Retinal pigment epithelial cell (primary cell): ENCODE results near the gene AGXT2.

Source experiments
- DNase-seq: peaks from one replicate; pipeline ENCODE4 v3.0.0-alpha.2; 2010; ENCODE audit warnings: low read depth
- H3K4me3 ChIP-seq: 2 replicates; pipeline ENCODE4 v1.5.1; 2011; ENCODE audit warnings: mild to moderate bottlenecking, low read length, control low read depth, moderate library complexity
- TF ChIP-seq, protein P1 (sequence below): conservative IDR thresholded peaks from 2 replicates; pipeline ENCODE4 v1.5.1; 2011; ENCODE audit warnings: low read depth, low read length, control low read depth, inconsistent platforms

Gene AGXT2

DNA sequence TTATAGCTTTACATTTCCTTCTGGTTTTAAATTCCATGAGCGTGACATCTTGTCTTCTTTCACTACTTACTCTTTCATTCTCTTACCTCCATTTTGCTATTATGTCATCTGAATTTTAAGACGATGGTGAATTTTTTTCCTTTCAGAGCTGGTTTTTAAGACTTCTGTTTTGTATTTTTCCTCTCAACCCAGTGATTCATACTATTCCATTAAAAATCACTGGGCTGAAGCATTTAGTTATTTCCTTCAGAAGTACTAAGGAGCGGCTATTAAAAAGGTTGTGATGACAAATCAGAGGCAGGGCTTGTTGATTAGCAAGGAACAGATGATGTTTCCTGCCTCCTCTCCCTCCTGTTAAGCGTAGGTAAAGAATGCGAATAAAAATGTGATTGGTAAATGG is 16.5 kb downstream of the AGXT2 start:
- no peak overlapping the region for H3K4me3 ChIP-seq
- no peak for DNase-seq
- TF ChIP-seq, protein P1, sequence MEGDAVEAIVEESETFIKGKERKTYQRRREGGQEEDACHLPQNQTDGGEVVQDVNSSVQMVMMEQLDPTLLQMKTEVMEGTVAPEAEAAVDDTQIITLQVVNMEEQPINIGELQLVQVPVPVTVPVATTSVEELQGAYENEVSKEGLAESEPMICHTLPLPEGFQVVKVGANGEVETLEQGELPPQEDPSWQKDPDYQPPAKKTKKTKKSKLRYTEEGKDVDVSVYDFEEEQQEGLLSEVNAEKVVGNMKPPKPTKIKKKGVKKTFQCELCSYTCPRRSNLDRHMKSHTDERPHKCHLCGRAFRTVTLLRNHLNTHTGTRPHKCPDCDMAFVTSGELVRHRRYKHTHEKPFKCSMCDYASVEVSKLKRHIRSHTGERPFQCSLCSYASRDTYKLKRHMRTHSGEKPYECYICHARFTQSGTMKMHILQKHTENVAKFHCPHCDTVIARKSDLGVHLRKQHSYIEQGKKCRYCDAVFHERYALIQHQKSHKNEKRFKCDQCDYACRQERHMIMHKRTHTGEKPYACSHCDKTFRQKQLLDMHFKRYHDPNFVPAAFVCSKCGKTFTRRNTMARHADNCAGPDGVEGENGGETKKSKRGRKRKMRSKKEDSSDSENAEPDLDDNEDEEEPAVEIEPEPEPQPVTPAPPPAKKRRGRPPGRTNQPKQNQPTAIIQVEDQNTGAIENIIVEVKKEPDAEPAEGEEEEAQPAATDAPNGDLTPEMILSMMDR: no peak

DNA sequence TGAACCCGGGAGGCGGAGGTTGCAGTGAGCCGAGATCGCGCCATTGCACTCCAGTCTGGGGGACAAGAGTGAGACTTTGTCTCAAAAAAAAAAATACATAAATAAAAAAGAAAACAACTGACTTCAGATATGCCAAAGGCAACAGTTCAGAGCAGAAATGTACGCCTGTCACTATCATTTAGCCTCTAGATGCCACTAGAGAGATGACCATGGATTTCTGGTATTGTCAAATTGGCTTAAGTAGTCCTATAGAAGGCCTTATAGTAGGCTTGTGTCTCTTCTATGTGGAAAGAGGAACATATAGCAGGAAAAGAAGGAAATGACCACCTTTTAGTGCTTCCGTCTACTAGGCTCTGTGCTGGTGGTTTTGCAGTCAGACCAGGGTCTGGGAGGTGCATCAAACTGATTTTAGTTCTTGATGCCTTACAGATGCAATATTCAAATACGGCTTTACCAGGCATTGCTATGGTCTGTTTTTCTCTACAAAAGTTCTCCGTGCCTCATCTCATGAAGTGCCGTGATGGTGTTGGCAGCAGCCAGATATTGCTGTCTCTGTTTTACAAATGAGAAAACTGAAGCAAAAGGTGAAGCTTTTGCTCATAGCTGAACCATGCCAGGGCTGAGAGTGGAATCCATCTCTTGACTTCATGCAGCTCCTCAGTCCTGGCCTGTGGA is 17.2 kb downstream of the AGXT2 start:
- TF ChIP-seq, protein P1: no peak
- no peak for DNase-seq
- H3K4me3 ChIP-seq: no peak overlapping the region

DNA sequence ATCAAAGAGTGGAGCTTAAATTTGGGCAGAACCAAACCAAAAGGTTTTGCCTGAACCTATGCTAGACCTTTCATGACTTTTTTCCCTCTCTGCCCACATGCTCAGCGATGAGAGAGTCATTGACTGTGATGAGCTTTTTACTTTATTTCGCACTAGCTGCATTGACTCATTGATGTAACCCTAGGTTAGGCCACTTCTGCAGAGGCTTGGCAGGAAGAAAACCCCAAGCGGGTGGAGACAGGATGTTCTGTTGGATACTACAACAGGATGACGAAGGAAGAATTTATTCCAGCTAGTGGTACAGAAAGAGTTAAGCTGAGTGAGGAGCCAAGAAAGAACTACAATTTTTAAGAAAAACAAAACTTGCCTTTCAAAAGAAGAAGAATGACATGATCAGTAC is 18.4 kb downstream of the AGXT2 start:
- no peak overlapping the region for H3K4me3 ChIP-seq
- TF ChIP-seq, protein P1: no peak
- no peak for DNase-seq

DNA sequence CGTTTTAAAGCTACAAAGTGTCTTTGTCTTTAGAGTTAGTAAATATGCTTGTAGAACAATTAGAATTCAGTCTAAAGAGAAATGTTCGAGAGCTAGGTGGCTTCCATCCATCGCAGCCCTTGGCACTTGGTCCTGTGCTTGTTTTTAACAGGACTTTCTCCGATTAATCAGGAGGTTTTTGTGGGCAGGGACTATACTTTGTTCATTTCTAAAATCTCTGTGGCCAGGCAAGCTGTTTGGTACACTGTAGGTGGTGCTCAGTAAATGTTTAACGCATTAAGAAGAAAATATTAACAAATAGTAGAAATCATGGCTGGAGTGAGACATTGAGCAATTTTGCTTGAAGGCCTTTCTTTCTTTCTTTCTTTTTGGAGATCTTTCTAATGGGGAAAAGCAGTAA is 20.8 kb downstream of the AGXT2 start:
- TF ChIP-seq, protein P1: no peak
- H3K4me3 ChIP-seq: no peak overlapping the region
- no peak for DNase-seq

DNA sequence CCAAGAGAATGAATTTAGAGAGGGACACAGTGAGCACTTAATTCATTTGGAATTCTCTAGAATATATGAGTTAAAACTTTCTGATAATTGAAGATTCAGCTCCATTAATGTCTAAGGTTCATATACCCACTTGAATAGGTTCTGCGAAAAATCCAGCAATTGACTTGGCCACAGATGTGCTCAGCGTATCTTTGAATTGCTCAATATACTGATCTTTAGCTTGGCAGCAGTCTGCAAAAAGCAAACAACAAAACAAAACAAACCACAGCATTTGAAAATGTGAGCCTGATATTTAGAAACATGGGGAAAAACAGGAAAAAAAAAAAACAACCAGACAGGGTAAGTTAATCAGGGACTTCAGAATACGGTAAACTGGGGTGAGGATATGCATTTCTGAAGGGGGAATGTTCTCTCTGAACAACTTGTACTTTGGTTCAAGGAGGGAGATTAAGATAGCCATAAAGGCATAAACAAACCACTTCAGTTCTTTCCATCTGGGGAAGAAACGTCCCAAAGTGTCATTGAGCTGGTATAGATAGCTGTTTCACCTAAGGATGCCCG is 21.4 kb downstream of the AGXT2 start:
- TF ChIP-seq, protein P1: no peak
- DNase-seq: no peak
- H3K4me3 ChIP-seq: no peak overlapping the region

DNA sequence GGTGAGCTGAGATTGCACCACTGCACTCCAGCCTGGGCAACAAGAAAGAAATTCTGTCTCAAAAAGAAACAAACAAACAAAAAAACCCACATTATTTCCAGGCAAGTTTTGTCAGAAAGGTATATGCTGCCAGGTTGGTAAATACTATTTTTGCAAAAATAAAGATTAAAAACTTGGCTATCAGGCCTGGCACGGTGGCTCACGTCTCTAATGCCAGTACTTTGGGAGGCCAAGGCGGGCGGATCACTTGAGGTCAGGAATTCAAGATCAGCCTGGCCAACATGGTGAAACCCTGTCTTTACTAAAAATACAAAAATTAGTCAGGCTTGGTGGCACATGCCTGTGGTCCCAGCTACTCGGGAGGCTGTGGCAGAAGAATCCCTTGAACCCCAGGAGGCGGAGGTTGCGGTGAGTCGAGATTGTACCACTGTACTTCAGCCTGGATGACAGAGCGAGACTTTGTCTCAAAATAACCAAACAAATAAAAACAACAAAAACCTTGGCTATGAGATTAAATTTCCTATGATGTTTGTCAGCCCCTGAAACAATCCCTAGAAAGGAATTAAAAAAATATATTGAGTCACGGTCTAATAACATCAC is 22.7 kb downstream of the AGXT2 start:
- TF ChIP-seq, protein P1: no peak
- H3K4me3 ChIP-seq: no peak overlapping the region
- no peak for DNase-seq
